PC-9 (cell line): Measurements from ENCODE around the gene ATP5MC2.

ENCODE experiments used
- EZH2 ChIP-seq: fragments of 200-600 bp; sonication (generic); IDR thresholded peaks from 2 replicates; pipeline ENCODE4 v1.8.0; 2017; ENCODE audit warnings: antibody characterized with exemption, low read depth
- TF ChIP-seq, protein P1 (sequence below): fragments of 200-600 bp; sonication (generic); conservative IDR thresholded peaks from 2 replicates; pipeline ENCODE4 v1.6.1; 2017; ENCODE audit warnings: mixed run types, antibody characterized with exemption, mild to moderate bottlenecking, moderate library complexity

DNA sequence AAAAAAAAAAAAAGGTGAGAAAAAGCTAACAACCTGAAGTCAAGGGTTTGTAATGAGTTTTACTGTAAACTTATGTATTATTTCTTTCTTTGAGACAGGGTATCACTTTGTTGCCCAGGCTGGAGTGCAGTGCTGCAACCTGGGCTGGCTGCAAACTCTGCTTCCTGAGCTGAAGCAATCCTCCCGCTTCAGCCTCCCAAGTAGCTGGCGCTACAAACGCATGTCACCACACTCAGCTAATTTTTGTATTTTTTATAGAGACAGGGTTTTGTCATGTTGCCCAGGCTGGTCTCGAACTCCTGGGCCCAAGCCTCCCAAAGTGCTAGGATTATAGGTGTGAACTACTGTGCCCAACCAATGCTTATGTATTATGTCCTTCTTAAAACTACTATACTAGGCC is 58.9 kb downstream of the ATP5MC2 start:
- TF ChIP-seq, protein P1, sequence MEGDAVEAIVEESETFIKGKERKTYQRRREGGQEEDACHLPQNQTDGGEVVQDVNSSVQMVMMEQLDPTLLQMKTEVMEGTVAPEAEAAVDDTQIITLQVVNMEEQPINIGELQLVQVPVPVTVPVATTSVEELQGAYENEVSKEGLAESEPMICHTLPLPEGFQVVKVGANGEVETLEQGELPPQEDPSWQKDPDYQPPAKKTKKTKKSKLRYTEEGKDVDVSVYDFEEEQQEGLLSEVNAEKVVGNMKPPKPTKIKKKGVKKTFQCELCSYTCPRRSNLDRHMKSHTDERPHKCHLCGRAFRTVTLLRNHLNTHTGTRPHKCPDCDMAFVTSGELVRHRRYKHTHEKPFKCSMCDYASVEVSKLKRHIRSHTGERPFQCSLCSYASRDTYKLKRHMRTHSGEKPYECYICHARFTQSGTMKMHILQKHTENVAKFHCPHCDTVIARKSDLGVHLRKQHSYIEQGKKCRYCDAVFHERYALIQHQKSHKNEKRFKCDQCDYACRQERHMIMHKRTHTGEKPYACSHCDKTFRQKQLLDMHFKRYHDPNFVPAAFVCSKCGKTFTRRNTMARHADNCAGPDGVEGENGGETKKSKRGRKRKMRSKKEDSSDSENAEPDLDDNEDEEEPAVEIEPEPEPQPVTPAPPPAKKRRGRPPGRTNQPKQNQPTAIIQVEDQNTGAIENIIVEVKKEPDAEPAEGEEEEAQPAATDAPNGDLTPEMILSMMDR = no peak
- TF ChIP-seq EZH2 = no peak
